Erythroblast (primary cell): ENCODE results near the gene SPA17.

ENCODE experiments used
- GATA1 ChIP-seq: IDR thresholded peaks from 2 replicates; pipeline ENCODE4 v1.6.1; 2011; ENCODE audit warnings: low read depth, mild to moderate bottlenecking, control low read depth, low read length, moderate library complexity
- POLR2A ChIP-seq: IDR thresholded peaks from 2 replicates; pipeline ENCODE4 v1.6.1; 2011; ENCODE audit warnings: mild to moderate bottlenecking, low read length

- no peak for TF ChIP-seq POLR2A
- TF ChIP-seq GATA1 = no peak
These were observed 44.3 kb downstream of the SPA17 start for GRCh38 chr11:124717786-124718651.
